SU-DHL-6 (cell line): ENCODE results near the gene RESP18.

Source experiments
- CTCF ChIP-seq: fragments of 200-600 bp; sonication (generic); IDR thresholded peaks from one replicate; pipeline ENCODE4 v1.5.1; 2017; ENCODE audit warnings: antibody characterized with exemption, mild to moderate bottlenecking, low read length, moderate library complexity; ENCODE audit not compliant: insufficient read depth, poor library complexity, severe bottlenecking
- EZH2phosphoT487 ChIP-seq: fragments of 200-600 bp; sonication (generic), shearing (Covaris generic); conservative IDR thresholded peaks from 2 replicates; pipeline ENCODE4 v1.6.1; 2018; ENCODE audit warnings: mild to moderate bottlenecking, antibody characterized with exemption, low read length, moderate library complexity, mixed read lengths

- TF ChIP-seq CTCF (peak; percentile 97), EZH2phosphoT487 (no peak)
Measured at GRCh38 chr2:219294356-219295351, 37.9 kb downstream of the RESP18 start.
